Testis (tissue), 3 donors: ENCODE data around the gene SLC39A13. TPM values are rescaled to one million over a fixed set of nuclear protein-coding genes. Genes with fewer than 3 reads are reported as not detected.
A peak's percentile ranks its signal among the peaks of the same experiment; 100 is the strongest.

Experiments used
- DNase-seq: peaks from one replicate; pipeline ENCODE4 v3.0.0-alpha.2; 2019
- H3K27ac ChIP-seq, 2 donors: fragments of 200-600 bp; sonication (generic); one replicate each; pipeline ENCODE4 v1.5.1; 2019
- H3K27me3 ChIP-seq: fragments of 200-600 bp; sonication (generic); one replicate; pipeline ENCODE4 v1.5.1; 2019
- H3K36me3 ChIP-seq: fragments of 200-600 bp; sonication (generic); one replicate; pipeline ENCODE4 v1.5.1; 2017; ENCODE audit warnings: low read depth; ENCODE audit errors: missing control alignments
- H3K4me1 ChIP-seq: fragments of 200-600 bp; sonication (generic); one replicate; pipeline ENCODE4 v1.5.1; 2019
- H3K4me3 ChIP-seq, 2 donors: fragments of 200-600 bp; sonication (generic); one replicate each; pipeline ENCODE4 v1.5.1; 2017 to 2019
- H3K9me3 ChIP-seq: fragments of 200-600 bp; sonication (generic); one replicate; pipeline ENCODE4 v1.5.1; 2017
- CTCF ChIP-seq, 3 experiments: fragments of 450-650 bp in 2 of 3; fragments of 200-600 bp in 1 of 3; sonication (generic) in 1 of 3; IDR thresholded peaks; one replicate each; pipeline ENCODE4 v1.5.1; 2016 to 2019; ENCODE audit warnings: antibody characterized with exemption in 3 of 3, mild to moderate bottlenecking in 2 of 3, moderate library complexity in 1 of 3
- POLR2A ChIP-seq: fragments of 450-650 bp; IDR thresholded peaks from one replicate; pipeline ENCODE4 v1.6.1; 2017; ENCODE audit warnings: antibody characterized with exemption, mild to moderate bottlenecking, moderate library complexity
- WGBS, 2 donors: methylation state at CpG; one replicate each; pipeline ENCODE4 v1.1.5; 2018; 5-methylcytosine and 5-hydroxymethylcytosine counted together
- intact Hi-C: fragments of 100-400 bp; cut with DNase I; formaldehyde crosslinking; loops from one replicate; pipeline ENCODE4 v1.15.1; 2023; ENCODE audit warnings: low total_unique reads
- polyA plus RNA-seq: library from polyadenylated mRNA; stranded (reverse); fragments of 350-450 nt; fragmentation: Illumina TruSeq; extraction: RNeasy Lipid Tissue Mini Kit (QIAGEN cat#74804); gene quantifications from one replicate; pipeline ENCODE4 v1.2.3, GENCODE V29; 2014; ENCODE audit warnings: low read depth, low replicate concordance; ENCODE audit not compliant: insufficient read depth
- total RNA-seq, 2 donors: library from RNA; depleted of rRNA; stranded (reverse); fragments of >200 nt; gene quantifications; one replicate each; pipeline ENCODE4 v1.2.3, GENCODE V29; 2016

Gene SLC39A13
- total and polyA plus RNA-seq, 3 donors from 2014 or later: 95.1 to 99.2 (median 98.1) TPM

- no peaks in the 10 kb centered on the region for H3K36me3 ChIP-seq
- WGBS, 2 donors: 86 to 91% methylated on average over 11 of the region's 11 CpGs
- no peaks in the 10 kb centered on the region for H3K27me3 ChIP-seq
- no peak overlapping the region for H3K4me3 ChIP-seq
- intact Hi-C loops: no loop called here
- H3K27ac ChIP-seq: peak overlapping the region in 1 of 2 donors; percentile 41
- TF ChIP-seq POLR2A (no peak), CTCF (IDR thresholded peaks at IDR 0.05) (no peak)
- H3K9me3 ChIP-seq: no peaks in the 10 kb centered on the region
- no peak for DNase-seq
- no peaks in the 10 kb centered on the region for H3K4me1 ChIP-seq
Measured at GRCh38 chr11:47391077-47391583, 17.3 kb upstream of the SLC39A13 start.

GRCh38 chr11:47391711-47392432 is 16.5 kb upstream of the SLC39A13 start:
- H3K4me3 ChIP-seq: no peak overlapping the region
- no peaks in the 10 kb centered on the region for H3K27me3 ChIP-seq
- TF ChIP-seq POLR2A (no peak), CTCF (IDR thresholded peaks at IDR 0.05) (no peak)
- no peaks in the 10 kb centered on the region for H3K36me3 ChIP-seq
- 90% methylated on average over 15 to 16 of the region's 16 CpGs for WGBS, 2 donors
- no peak for DNase-seq
- peak overlapping the region in 1 of 2 donors; percentile 41 for H3K27ac ChIP-seq
- intact Hi-C loops: no loop called here
- H3K9me3 ChIP-seq: no peaks in the 10 kb centered on the region
- H3K4me1 ChIP-seq: no peaks in the 10 kb centered on the region

GRCh38 chr11:47392546-47393162 is 15.7 kb upstream of the SLC39A13 start:
- WGBS, 2 donors: 89 to 93% methylated on average over 12 to 14 of the region's 14 CpGs
- Histone ChIP-seq H3K27ac (no peak overlapping the region), H3K4me1 (no peaks in the 10 kb centered on the region), H3K9me3 (no peaks in the 10 kb centered on the region), H3K36me3 (no peaks in the 10 kb centered on the region), H3K27me3 (no peaks in the 10 kb centered on the region), H3K4me3 (no peak overlapping the region)
- no peak for DNase-seq
- TF ChIP-seq CTCF (IDR thresholded peaks at IDR 0.05): no peak
- TF ChIP-seq POLR2A: no peak
- intact Hi-C loops: no loop called here

GRCh38 chr11:47393163-47394049 is 15.0 kb upstream of the SLC39A13 start:
- no peaks in the 10 kb centered on the region for H3K9me3 ChIP-seq
- no peaks in the 10 kb centered on the region for H3K27me3 ChIP-seq
- H3K36me3 ChIP-seq: no peaks in the 10 kb centered on the region
- H3K4me3 ChIP-seq: no peak overlapping the region
- DNase-seq: peak; percentile 33
- TF ChIP-seq CTCF (IDR thresholded peaks at IDR 0.05): no peak
- TF ChIP-seq POLR2A: no peak
- H3K27ac ChIP-seq: peak overlapping the region in 1 of 2 donors; percentile 80
- 65 to 77% methylated on average over 16 to 18 of the region's 20 CpGs for WGBS, 2 donors
- no peaks in the 10 kb centered on the region for H3K4me1 ChIP-seq
- intact Hi-C loops: no loop called here
